ENCODE measurements around the gene DOCK2. TPM values are rescaled to one million over a fixed set of nuclear protein-coding genes. Genes with fewer than 3 reads are reported as not detected.

The DOCK2 gene
- total RNA-seq, 1 experiment from 2014 or later, result 4.6 TPM

GRCh38 chr5:169758886-169759285 is 121.8 kb downstream of the DOCK2 start (continued):
- no peak for TF ChIP-seq ZMAT4 (CRISPR knock-in tag; IDR thresholded peaks at IDR 0.05)
- no peak for TF ChIP-seq GTF2I (CRISPR knock-in tag; conservative IDR thresholded peaks at IDR 0.05)
- TF ChIP-seq E2F4 (CRISPR knock-in tag; IDR thresholded peaks at IDR 0.05; ENCODE audit: borderline replicate concordance, low read depth), result no peak
- no peak for TF ChIP-seq MAX (CRISPR knock-in tag; IDR thresholded peaks at IDR 0.05)

GRCh38 chr5:169760229-169760628 is 123.2 kb downstream of the DOCK2 start:
- Mint-ChIP-seq H3K4me3 (no peak overlapping the region), H3K27me3 (ENCODE audit: low read depth) (no peaks in the 10 kb centered on the region), H3K4me1 (peaks cover 6% of the 10 kb centered on the region), H3K9me3 (no peaks in the 10 kb centered on the region), H3K36me3 (no peaks in the 10 kb centered on the region), H3K27ac (no peak overlapping the region)
- DNase-seq (ENCODE audit: low spot score) (no peak), ATAC-seq (no peak)
- ChIA-PET CTCF (interaction anchor here (1.2 kb wide), 1 partner anchor 220 kb away, joined by 3 read pairs; the partner anchor contains the start of gene INSYN2B), POLR2A (no interaction called here)
- TF ChIP-seq E2F4 (CRISPR knock-in tag; IDR thresholded peaks at IDR 0.05; ENCODE audit: borderline replicate concordance, low read depth) (no peak), ZNF317 (CRISPR knock-in tag; IDR thresholded peaks at IDR 0.05; ENCODE audit: borderline replicate concordance, low read depth) (no peak), NFYB (CRISPR knock-in tag; conservative IDR thresholded peaks at IDR 0.05; ENCODE audit: low read depth) (no peak), GABPB1 (CRISPR knock-in tag; IDR thresholded peaks at IDR 0.05) (no peak), NFE2L1 (CRISPR knock-in tag; IDR thresholded peaks at IDR 0.05) (no peak), ZNF121 (CRISPR knock-in tag; IDR thresholded peaks at IDR 0.05) (no peak), ZNF219 (CRISPR knock-in tag; IDR thresholded peaks at IDR 0.05; ENCODE audit: borderline replicate concordance) (no peak), HMGA2 (CRISPR knock-in tag; IDR thresholded peaks at IDR 0.05) (no peak), EMX1 (CRISPR knock-in tag; IDR thresholded peaks at IDR 0.05) (no peak), ELF4 (CRISPR knock-in tag; IDR thresholded peaks at IDR 0.05; ENCODE audit: low read depth) (no peak)

- Mint-ChIP-seq H3K36me3 (no peaks in the 10 kb centered on the region), H3K9me3 (peaks cover 6% of the 10 kb centered on the region), H3K27me3 (ENCODE audit: low read depth) (no peaks in the 10 kb centered on the region), H3K4me1 (peaks cover 10% of the 10 kb centered on the region), H3K4me3 (no peak overlapping the region), H3K27ac (no peak overlapping the region)
- ChIA-PET POLR2A (no interaction called here), CTCF (no interaction called here)
- ATAC-seq (no peak), DNase-seq (ENCODE audit: low spot score) (no peak)
- TF ChIP-seq SOX15 (CRISPR knock-in tag; IDR thresholded peaks at IDR 0.05), result no peak
- TF ChIP-seq NR1H2 (CRISPR knock-in tag; IDR thresholded peaks at IDR 0.05), result no peak
- TF ChIP-seq MAX (CRISPR knock-in tag; IDR thresholded peaks at IDR 0.05), result no peak
- no peak for TF ChIP-seq TEAD4 (CRISPR knock-in tag; IDR thresholded peaks at IDR 0.05)
- no peak for TF ChIP-seq ZMAT4 (CRISPR knock-in tag; IDR thresholded peaks at IDR 0.05)
- TF ChIP-seq ZNF423 (CRISPR knock-in tag; IDR thresholded peaks at IDR 0.05), result no peak
- TF ChIP-seq NFYB (CRISPR knock-in tag; conservative IDR thresholded peaks at IDR 0.05; ENCODE audit: low read depth), result no peak
- no peak for TF ChIP-seq ZNF671 (CRISPR knock-in tag; IDR thresholded peaks at IDR 0.05)
- no peak for TF ChIP-seq HMGA2 (CRISPR knock-in tag; IDR thresholded peaks at IDR 0.05)
Measured at GRCh38 chr5:169762338-169763095, 125.4 kb downstream of the DOCK2 start.

Measured in WTC11 (cell line).